ENCODE results near the gene CDKN1C.

Gene CDKN1C

DNA sequence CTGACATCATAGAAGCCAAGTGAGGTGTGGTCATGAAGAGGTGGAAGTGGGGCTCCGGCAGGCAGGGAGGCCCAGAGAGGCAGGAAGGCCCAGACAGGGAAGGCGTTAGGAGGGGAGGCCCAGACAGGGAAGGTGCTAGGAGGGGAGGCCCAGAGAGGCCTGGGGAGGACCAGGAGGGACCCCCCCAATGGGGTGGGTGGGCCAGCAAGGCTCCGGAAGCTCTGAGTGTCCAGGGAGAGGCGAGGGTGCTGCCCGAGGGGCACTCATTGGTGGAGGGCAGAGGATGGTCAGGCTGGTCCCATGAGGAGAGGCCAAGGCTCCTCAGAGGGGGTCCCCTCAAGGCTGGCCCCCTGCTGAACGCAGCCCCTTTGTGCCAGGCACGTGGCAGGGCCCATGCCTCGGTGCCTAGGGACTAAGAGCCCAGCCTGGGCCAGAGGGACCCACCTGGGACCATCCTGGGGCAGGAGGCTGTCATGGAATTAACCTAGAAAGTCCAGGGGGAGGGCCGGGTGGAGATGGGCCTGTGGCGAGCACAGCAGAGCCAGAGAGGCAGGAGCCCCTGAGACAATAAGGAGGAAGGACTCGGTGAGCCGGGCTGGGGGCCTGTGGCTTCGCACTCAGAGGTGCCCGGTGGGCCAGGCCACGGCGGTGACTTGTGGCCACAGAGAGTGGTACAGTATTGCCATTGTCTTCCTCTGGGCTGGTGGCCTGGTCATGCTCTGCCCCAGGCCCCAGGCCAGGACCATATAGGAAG lies 31.5 kb upstream of the CDKN1C start:
- no peak for TF ChIP-seq CTCF (conservative IDR thresholded peaks at IDR 0.05; ENCODE audit: low read length)
- DNase-seq (ENCODE audit: low read depth) = no peak
- H3K4me3 ChIP-seq (ENCODE audit: low read length) = no peak overlapping the region

DNA sequence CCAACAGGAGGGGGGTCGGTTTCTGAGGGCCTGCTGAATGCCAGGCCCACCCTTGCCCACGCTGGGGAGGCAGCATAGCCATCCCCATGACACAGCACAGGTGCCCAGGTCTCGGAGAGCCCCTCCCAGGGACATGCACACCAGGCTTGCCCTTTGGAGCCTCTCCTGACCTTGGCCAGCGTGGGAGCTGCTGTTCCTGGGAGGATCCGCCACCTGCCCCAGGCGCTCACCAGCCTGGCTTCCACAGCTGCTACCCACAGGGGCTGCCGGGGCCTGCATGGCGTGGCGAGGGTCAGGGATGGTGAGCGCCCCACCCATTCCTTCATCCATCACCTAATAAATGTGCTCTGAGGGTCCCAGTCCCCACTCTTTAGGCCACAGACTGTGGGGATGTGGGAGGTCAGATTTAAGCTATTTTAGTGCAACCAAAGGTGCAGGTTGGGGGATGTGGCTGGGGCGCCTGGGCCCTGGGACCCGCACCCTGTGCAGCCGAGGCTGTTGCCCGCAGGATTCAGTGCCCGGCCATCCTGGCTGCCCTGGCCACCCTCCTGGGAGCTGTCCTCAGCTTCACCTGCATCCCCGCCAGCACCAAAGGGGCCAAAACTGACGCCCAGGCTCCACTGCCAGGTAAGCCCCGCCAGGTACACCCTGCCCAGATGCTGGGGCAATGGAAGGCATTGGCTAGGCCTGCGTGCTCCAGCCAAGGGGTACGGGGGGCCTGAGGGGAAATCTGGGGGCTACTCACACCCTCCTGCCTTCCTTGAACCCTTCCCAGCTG lies 30.7 kb upstream of the CDKN1C start:
- no peak overlapping the region for H3K4me3 ChIP-seq (ENCODE audit: low read length)
- TF ChIP-seq CTCF (conservative IDR thresholded peaks at IDR 0.05; ENCODE audit: low read length) = no peak
- no peak for DNase-seq (ENCODE audit: low read depth)

DNA sequence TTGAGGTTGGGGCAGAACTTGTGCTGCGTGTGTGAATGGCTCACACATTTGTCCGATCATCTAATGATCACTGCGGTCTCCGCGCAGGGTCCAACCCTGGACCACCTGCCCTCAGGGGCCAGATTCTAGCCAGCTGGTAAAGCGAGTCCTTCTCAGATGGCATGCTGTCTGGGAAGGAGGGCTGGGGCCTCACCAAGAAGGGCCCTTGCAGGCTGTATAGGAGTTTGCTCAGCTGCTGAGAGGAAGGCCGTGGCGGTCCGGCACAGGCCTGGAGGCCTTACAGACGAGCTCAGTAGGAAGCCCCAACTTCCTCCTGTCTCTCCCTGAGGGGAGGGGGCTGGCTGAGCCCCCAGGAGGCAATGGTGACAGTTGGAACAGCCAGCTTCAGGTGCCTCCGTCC lies 29.9 kb upstream of the CDKN1C start:
- no peak for DNase-seq (ENCODE audit: low read depth)

DNA sequence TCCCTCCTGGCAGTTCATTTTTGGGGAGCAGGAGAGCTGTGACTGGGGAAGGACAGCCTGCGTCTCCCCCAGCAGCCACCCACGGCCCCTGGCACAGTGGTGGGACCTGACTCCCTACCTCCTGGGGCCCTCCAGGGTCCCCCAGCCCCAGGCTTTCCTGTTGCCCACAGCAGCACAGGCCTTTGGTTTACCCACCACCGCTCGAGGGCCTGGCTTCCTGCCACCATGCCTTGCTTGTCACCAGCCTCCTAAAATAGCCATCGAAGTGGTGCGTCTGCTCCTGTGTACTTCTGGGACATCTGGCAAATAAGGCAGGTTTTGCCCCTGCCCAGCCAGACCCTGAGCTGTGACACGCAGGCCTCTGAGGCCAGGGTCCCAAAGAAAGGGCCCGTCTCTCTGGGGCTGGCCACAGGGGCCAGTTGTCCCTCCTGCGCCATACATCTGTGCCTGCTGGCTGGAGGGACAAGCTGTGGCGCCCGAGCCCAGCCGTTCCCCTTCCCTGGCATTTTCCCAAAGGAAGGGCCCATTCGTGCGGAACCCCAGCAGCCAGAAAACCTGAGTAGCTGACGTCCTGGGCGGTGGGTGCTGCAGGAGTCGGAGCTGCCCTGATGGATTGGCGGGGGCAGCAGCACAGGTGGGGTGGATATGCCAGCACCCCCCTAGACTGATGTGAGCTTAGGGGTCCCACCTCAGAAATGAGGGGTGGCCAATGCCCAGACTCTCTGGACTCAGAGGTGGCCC lies 29.1 kb upstream of the CDKN1C start:
- DNase-seq (ENCODE audit: low read depth) = no peak
- TF ChIP-seq CTCF (conservative IDR thresholded peaks at IDR 0.05; ENCODE audit: low read length) = no peak
- no peak overlapping the region for H3K4me3 ChIP-seq (ENCODE audit: low read length)

More for the DNA sequence above, 29.9 kb upstream of the CDKN1C start:
- H3K4me3 ChIP-seq (ENCODE audit: low read length) = no peak overlapping the region
- no peak for TF ChIP-seq CTCF (conservative IDR thresholded peaks at IDR 0.05; ENCODE audit: low read length)

GRCh38 chr11:2913776-2914175 lies 28.2 kb upstream of the CDKN1C start:
- no peak for DNase-seq (ENCODE audit: low read depth)
- TF ChIP-seq CTCF (conservative IDR thresholded peaks at IDR 0.05; ENCODE audit: low read length) = no peak
- H3K4me3 ChIP-seq (ENCODE audit: low read length) = no peak overlapping the region

- no peak for TF ChIP-seq CTCF (conservative IDR thresholded peaks at IDR 0.05; ENCODE audit: low read length)
- no peak overlapping the region for H3K4me3 ChIP-seq (ENCODE audit: low read length)
- DNase-seq (ENCODE audit: low read depth) = no peak
These were observed 27.4 kb upstream of the CDKN1C start for GRCh38 chr11:2913019-2913431.

Measured in AG10803 (cell line).